ENCODE results near the gene THAP3.
"Not testable (repeated sequence)": the region's sequence is repeated elsewhere in the genome, so short reads cannot be mapped to it uniquely, and the experiment has no call there.

Gene THAP3

GRCh38 chr1:6632588-6633514 is 8.2 kb downstream of the THAP3 start:
- DNase-seq (ENCODE audit: low read depth in 2 of 2, low spot score in 1 of 2), result no peak

GRCh38 chr1:6634371-6635052 is 9.8 kb downstream of the THAP3 start:
- DNase-seq (ENCODE audit: low read depth in 2 of 2, low spot score in 1 of 2), result no peak

- DNase-seq (ENCODE audit: low read depth in 2 of 2, low spot score in 1 of 2), result no peak
Observed at GRCh38 chr1:6635161-6635909, 10.7 kb downstream of the THAP3 start.

- no peak for DNase-seq (ENCODE audit: low read depth in 2 of 2, low spot score in 1 of 2)
Observed at GRCh38 chr1:6635910-6636760, 11.5 kb downstream of the THAP3 start.

GRCh38 chr1:6636778-6637177 is 12.1 kb downstream of the THAP3 start:
- DNase-seq (ENCODE audit: low read depth in 2 of 2, low spot score in 1 of 2), result not testable (repeated sequence)

GRCh38 chr1:6637770-6638169 is 13.1 kb downstream of the THAP3 start:
- DNase-seq (ENCODE audit: low read depth in 2 of 2, low spot score in 1 of 2), result no peak

- no peak for DNase-seq (ENCODE audit: low read depth in 2 of 2, low spot score in 1 of 2)
Observed at GRCh38 chr1:6638226-6638625, 13.6 kb downstream of the THAP3 start.

- DNase-seq (ENCODE audit: low read depth in 2 of 2, low spot score in 1 of 2), result not testable (repeated sequence)
Observed at GRCh38 chr1:6640867-6641266, 16.2 kb downstream of the THAP3 start.

- DNase-seq (ENCODE audit: low read depth in 2 of 2, low spot score in 1 of 2), result no peak
Observed at GRCh38 chr1:6645018-6645417, 20.4 kb downstream of the THAP3 start.

GRCh38 chr1:6646499-6647148 is 22.0 kb downstream of the THAP3 start:
- DNase-seq (ENCODE audit: low read depth in 2 of 2, low spot score in 1 of 2), result no peak

GRCh38 chr1:6648556-6648955 is 23.9 kb downstream of the THAP3 start:
- no peak for DNase-seq (ENCODE audit: low read depth in 2 of 2, low spot score in 1 of 2)

GRCh38 chr1:6651909-6652308 is 27.2 kb downstream of the THAP3 start:
- DNase-seq (ENCODE audit: low read depth in 2 of 2, low spot score in 1 of 2), result no peak

GRCh38 chr1:6652986-6653385 is 28.3 kb downstream of the THAP3 start:
- DNase-seq (ENCODE audit: low read depth in 2 of 2, low spot score in 1 of 2), result no peak

- DNase-seq (ENCODE audit: low read depth in 2 of 2, low spot score in 1 of 2), result no peak
Observed at GRCh38 chr1:6653436-6654290, 29.0 kb downstream of the THAP3 start.

GRCh38 chr1:6657138-6657537 is 32.5 kb downstream of the THAP3 start:
- no peak for DNase-seq (ENCODE audit: low read depth in 2 of 2, low spot score in 1 of 2)

GRCh38 chr1:6658359-6659060 is 33.8 kb downstream of the THAP3 start:
- DNase-seq (ENCODE audit: low read depth in 2 of 2, low spot score in 1 of 2), result no peak

GRCh38 chr1:6660415-6661049 is 35.9 kb downstream of the THAP3 start:
- no peak for DNase-seq (ENCODE audit: low read depth in 2 of 2, low spot score in 1 of 2)

GRCh38 chr1:6662468-6662867 is 37.8 kb downstream of the THAP3 start:
- DNase-seq (ENCODE audit: low read depth in 2 of 2, low spot score in 1 of 2), result not testable (repeated sequence)

Measured in stimulated activated CD8-positive, alpha-beta memory T cell treated with anti-CD3 and anti-CD28 coated beads, Interleukin-4, amount 100 ng/mL, for 4 hours (primary cell).